IMR-90 (cell line): Measurements from ENCODE around the gene ENOX1. TPM values are rescaled to one million over a fixed set of nuclear protein-coding genes. Genes with fewer than 3 reads are reported as not detected.

Source experiments
- ATAC-seq: fragments of 200-7000 bp; cut with Tn5 transposase; 2 replicates; pipeline ENCODE4 v1.9.1; 2020; ENCODE audit warnings: low read depth, mild to moderate bottlenecking, moderate library complexity
- BruUV-seq: library from RNA; stranded (reverse); fragments of 400-500 nt; replicated peaks from 2 replicates; lab custom pipeline; 2021; lab: Mats Ljungman, UMichigan
- CTCF ChIA-PET: fragments of 300-600 bp; formaldehyde crosslinking; extraction: SDS; loops from one replicate; lab custom pipeline; 2021; ENCODE audit warnings: antibody characterized with exemption; lab: Yijun Ruan, JAX
- POLR2A ChIA-PET: fragments of 300-600 bp; sonication (Branson Sonifier 250); formaldehyde crosslinking; loops from one replicate; lab custom pipeline; 2022; ENCODE audit warnings: antibody characterized with exemption; ENCODE audit not compliant: unreplicated experiment; lab: Charles Lee
- DNase-seq: peaks from one replicate; pipeline ENCODE4 v3.0.0; 2013
- H2AFZ ChIP-seq: replicated peaks from 2 replicates; pipeline ENCODE3; 2013; ENCODE audit warnings: low read length, mild to moderate bottlenecking; ENCODE audit not compliant: poor library complexity
- H2AK5ac ChIP-seq: 2 replicates; pipeline ENCODE4 v1.6.1; 2013; ENCODE audit warnings: low read depth, low read length, inconsistent platforms
- H2AK9ac ChIP-seq: replicated peaks from 2 replicates; pipeline ENCODE3; 2013; ENCODE audit warnings: mild to moderate bottlenecking, low read depth, low read length, moderate library complexity; ENCODE audit not compliant: poor library complexity
- H2BK120ac ChIP-seq: 2 replicates; pipeline ENCODE4 v1.6.1; 2013; ENCODE audit warnings: low read depth, low read length, inconsistent platforms
- H2BK15ac ChIP-seq: 3 replicates; pipeline ENCODE4 v1.6.1; 2013; ENCODE audit warnings: low read depth, low read length, inconsistent platforms
- H2BK20ac ChIP-seq: 2 replicates; pipeline ENCODE4 v1.6.1; 2013; ENCODE audit warnings: low read depth, mild to moderate bottlenecking, inconsistent platforms, low read length, moderate library complexity
- H2BK5ac ChIP-seq: 2 replicates; pipeline ENCODE4 v1.6.1; 2013; ENCODE audit warnings: mild to moderate bottlenecking, low read depth, low read length, inconsistent platforms; ENCODE audit not compliant: poor library complexity, severe bottlenecking
- H3K14ac ChIP-seq: replicated peaks from 2 replicates; pipeline ENCODE4 v1.6.1; 2013; ENCODE audit warnings: low read depth, low read length, inconsistent platforms
- H3K18ac ChIP-seq: 2 replicates; pipeline ENCODE4 v1.6.1; 2013; ENCODE audit warnings: low read depth, low read length, control low read depth
- H3K23ac ChIP-seq: 2 replicates; pipeline ENCODE4 v1.6.1; 2013; ENCODE audit warnings: low read depth, low read length, inconsistent platforms
- H3K27ac ChIP-seq: 2 replicates; pipeline ENCODE4 v1.5.1; 2013; ENCODE audit warnings: mild to moderate bottlenecking, control low read depth, low read length; ENCODE audit not compliant: insufficient read depth
- H3K27me3 ChIP-seq: 2 replicates; pipeline ENCODE4 v1.6.1; 2013; ENCODE audit warnings: low read length; ENCODE audit not compliant: control insufficient read depth, insufficient read depth
- H3K36me3 ChIP-seq: 2 replicates; pipeline ENCODE4 v1.6.1; 2013; ENCODE audit warnings: low read length, mixed read lengths; ENCODE audit not compliant: control insufficient read depth, insufficient read depth
- H3K4ac ChIP-seq: 2 replicates; pipeline ENCODE4 v1.6.1; 2013; ENCODE audit warnings: low read depth, low read length, inconsistent platforms
- H3K4me1 ChIP-seq: 2 replicates; pipeline ENCODE4 v1.6.1; 2013; ENCODE audit warnings: low read length, mixed read lengths; ENCODE audit not compliant: control insufficient read depth, insufficient read depth
- H3K4me2 ChIP-seq: 2 replicates; pipeline ENCODE4 v1.6.1; 2013; ENCODE audit warnings: low read depth, mild to moderate bottlenecking, control low read depth, low read length, moderate library complexity
- H3K4me3 ChIP-seq: 2 replicates; pipeline ENCODE4 v1.5.1; 2013; ENCODE audit warnings: low read depth, mild to moderate bottlenecking, control low read depth, low read length, moderate library complexity; ENCODE audit not compliant: insufficient read depth
- H3K56ac ChIP-seq: 2 replicates; pipeline ENCODE4 v1.6.1; 2013; ENCODE audit warnings: low read length, inconsistent platforms; ENCODE audit not compliant: insufficient read depth; ENCODE audit errors: extremely low read depth
- H3K79me1 ChIP-seq, 2 experiments: 2 replicates each; pipeline ENCODE4 v1.6.1; 2013; ENCODE audit warnings: low read length in 2 of 2, inconsistent platforms in 1 of 2, low read depth in 1 of 2
- H3K9ac ChIP-seq: 2 replicates; pipeline ENCODE4 v1.6.1; 2013; ENCODE audit warnings: low read depth, low read length, control low read depth
- H3K9me1 ChIP-seq: 2 replicates; pipeline ENCODE4 v1.6.1; 2013; ENCODE audit warnings: low read length, inconsistent platforms; ENCODE audit not compliant: insufficient read depth
- H3K9me3 ChIP-seq: 2 replicates; pipeline ENCODE4 v1.6.1; 2013; ENCODE audit warnings: low read length; ENCODE audit not compliant: control insufficient read depth, insufficient read depth
- H4K20me1 ChIP-seq: 2 replicates; pipeline ENCODE4 v1.6.1; 2013; ENCODE audit warnings: low read length, inconsistent platforms; ENCODE audit not compliant: insufficient read depth
- H4K5ac ChIP-seq: 2 replicates; pipeline ENCODE4 v1.6.1; 2013; ENCODE audit warnings: mild to moderate bottlenecking, low read depth, low read length, control low read depth
- H4K8ac ChIP-seq, 2 experiments: 2 replicates each; pipeline ENCODE4 v1.6.1; 2013; ENCODE audit warnings: low read depth in 2 of 2, low read length in 2 of 2, control low read depth in 1 of 2, inconsistent platforms in 1 of 2
- H4K91ac ChIP-seq: 2 replicates; pipeline ENCODE4 v1.6.1; 2013; ENCODE audit warnings: low read depth, low read length, inconsistent platforms; ENCODE audit not compliant: insufficient read depth
- CEBPB ChIP-seq: IDR thresholded peaks from 2 replicates; pipeline ENCODE4 v1.6.1; 2012; ENCODE audit warnings: low read depth, low read length, improper control_type of control experiment
- CTCF ChIP-seq: conservative IDR thresholded peaks from 2 replicates; pipeline ENCODE4 v1.5.1; 2012; ENCODE audit warnings: mild to moderate bottlenecking, low read depth, low read length, improper control_type of control experiment
- ELK1 ChIP-seq: fragments of 150-350 bp; IDR thresholded peaks from 2 replicates; pipeline ENCODE4 v1.6.1; 2016; ENCODE audit warnings: low read depth, mild to moderate bottlenecking, low read length, moderate library complexity, borderline replicate concordance
- FOS ChIP-seq: fragments of 150-350 bp; IDR thresholded peaks from 2 replicates; pipeline ENCODE4 v1.6.1; 2016; ENCODE audit warnings: low read depth, low read length
- MXI1 ChIP-seq: IDR thresholded peaks from 2 replicates; pipeline ENCODE4 v1.6.1; 2012; ENCODE audit warnings: low read depth, mild to moderate bottlenecking, low read length, moderate library complexity, borderline replicate concordance
- NFE2L2 ChIP-seq: fragments of 150-350 bp; IDR thresholded peaks from 2 replicates; pipeline ENCODE4 v1.6.1; 2016; ENCODE audit warnings: low read depth, mild to moderate bottlenecking, low read length
- RFX5 ChIP-seq: IDR thresholded peaks from 2 replicates; pipeline ENCODE4 v1.8.0; 2012; ENCODE audit warnings: low read depth, mild to moderate bottlenecking, low read length, moderate library complexity
- USF2 ChIP-seq: fragments of 150-350 bp; IDR thresholded peaks from 2 replicates; pipeline ENCODE4 v1.6.1; 2017; ENCODE audit warnings: mild to moderate bottlenecking, antibody characterized with exemption, low read length, low read depth
- WGBS, 2 experiments: methylation state at CpG; one replicate each; pipeline versions ENCODE4 v1.1.5 to v1.1.7; 2013; ENCODE audit warnings: missing lambda C conversion rate in 2 of 2; ENCODE audit not compliant: insufficient read length in 1 of 2; ENCODE audit errors: extremely low coverage in 2 of 2; 5-methylcytosine and 5-hydroxymethylcytosine counted together
- dilution Hi-C: fragments of 300-500 bp; cut with HindIII; formaldehyde crosslinking; loops from one replicate; pipeline ENCODE4 v1.14.3; 2018; ENCODE audit warnings: low sequenced_read_pairs; ENCODE audit not compliant: unreplicated experiment
- in situ Hi-C: fragments of 300-500 bp; cut with MboI; formaldehyde crosslinking; loops from 3 replicates; pipeline ENCODE4 v1.14.3; 2019; ENCODE audit warnings: low sequenced_read_pairs, inconsistent platforms, mixed read lengths
- intact Hi-C: fragments of 100-400 bp; cut with micrococcal nuclease; formaldehyde crosslinking; loops from 2 replicates; pipeline ENCODE4 v1.10.0; 2022
- polyA plus RNA-seq, 3 experiments: library from polyadenylated mRNA; depleted of rRNA; stranded (reverse); fragments of >200 nt; gene quantifications; 2 replicates each; pipeline ENCODE4 v1.2.3, GENCODE V29; 2012; ENCODE audit warnings: low replicate concordance in 1 of 3
- total RNA-seq: library from RNA; depleted of rRNA; stranded (reverse); fragments of >200 nt; gene quantifications from 2 replicates; pipeline ENCODE4 v1.2.3, GENCODE V29; 2012

Gene ENOX1
- total and polyA plus RNA-seq, 2 of the 4 experiments (the other 2 are of a cell fraction) = 0.99 to 1.3 TPM

GRCh38 chr13:43185226-43185625 lies 601.5 kb downstream of the ENOX1 start:
- H2BK120ac ChIP-seq = no peak overlapping the region
- H2AK9ac ChIP-seq = no peak overlapping the region
- no peak overlapping the region for H2BK15ac ChIP-seq
- H3K27ac ChIP-seq = no peak overlapping the region
- H3K36me3 ChIP-seq = no peaks in the 10 kb centered on the region
- no peak overlapping the region for H4K8ac ChIP-seq
- no peak overlapping the region for H4K5ac ChIP-seq
- no peak overlapping the region for H3K18ac ChIP-seq
- no peak overlapping the region for H4K91ac ChIP-seq
- no TSS peak for BruUV-seq
- peaks cover under 1% of the 10 kb centered on the region; the same call in 1 of the 2 replicates for H3K9me3 ChIP-seq
- ChIA-PET POLR2A (no interaction called here), CTCF (interaction anchor here (1.4 kb wide), 1 partner anchor 19 kb away, joined by 3 read pairs; no protein-coding TSS in a partner anchor)
- no peak for ATAC-seq
- H2BK20ac ChIP-seq = no peak overlapping the region
- H3K4me2 ChIP-seq = no peak overlapping the region
- H4K20me1 ChIP-seq = no peaks in the 10 kb centered on the region
- no peak for DNase-seq
- no peak overlapping the region for H3K4ac ChIP-seq
- no peak overlapping the region for H2BK5ac ChIP-seq
- no peaks in the 10 kb centered on the region for H3K4me1 ChIP-seq
- dilution Hi-C loops = no loop called here
- no peak overlapping the region for H3K9ac ChIP-seq
- H3K14ac ChIP-seq = no peak overlapping the region
- H3K4me3 ChIP-seq = no peak overlapping the region
- WGBS, 2 experiments = no CpG with 5 or more reads among the region's 2 CpGs
- intact Hi-C loops = no loop called here
- TF ChIP-seq NFE2L2 (no peak), ELK1 (no peak), RFX5 (no peak), MXI1 (no peak), FOS (no peak), CEBPB (no peak), USF2 (no peak), CTCF (no peak)
- H3K9me1 ChIP-seq = no peaks in the 10 kb centered on the region
- no peaks in the 10 kb centered on the region; the same call in 1 of the 2 replicates for H3K27me3 ChIP-seq
- no peak overlapping the region for H2AK5ac ChIP-seq
- H2AFZ ChIP-seq = no peak overlapping the region
- H3K23ac ChIP-seq = no peak overlapping the region
- no peak overlapping the region for H3K56ac ChIP-seq
- no peaks in the 10 kb centered on the region for H3K79me1 ChIP-seq
- in situ Hi-C loops = no loop called here
